WTC11 (cell line): ENCODE data around the gene OR2AE1.

Experiments used
- ELF4 ChIP-seq: sonication (generic); formaldehyde crosslinking; IDR thresholded peaks from 2 replicates; pipeline ENCODE4 v1.8.1; 2022; ENCODE audit warnings: low read depth, mild to moderate bottlenecking, moderate library complexity, missing genetic modification reagents
- ESRRA ChIP-seq: sonication (generic); formaldehyde crosslinking; IDR thresholded peaks from 2 replicates; pipeline ENCODE4 v1.8.1; 2022; ENCODE audit warnings: mild to moderate bottlenecking, missing genetic modification reagents, borderline replicate concordance
- IRF2 ChIP-seq: sonication (generic); formaldehyde crosslinking; IDR thresholded peaks from 2 replicates; pipeline ENCODE4 v1.8.0; 2022; ENCODE audit warnings: low read depth, missing genetic modification reagents, borderline replicate concordance
- MXD4 ChIP-seq: fragments of 250-450 bp; sonication (Bioruptor Pico); IDR thresholded peaks from 2 replicates; pipeline ENCODE4 v1.8.0; 2021; ENCODE audit warnings: mild to moderate bottlenecking, moderate library complexity, borderline replicate concordance
- NR2C2 ChIP-seq: sonication (generic); formaldehyde crosslinking; IDR thresholded peaks from 2 replicates; pipeline ENCODE4 v1.8.0; 2022; ENCODE audit warnings: mild to moderate bottlenecking, missing genetic modification reagents
- ZNF121 ChIP-seq: sonication (generic); formaldehyde crosslinking; IDR thresholded peaks from 2 replicates; pipeline ENCODE4 v1.8.0; 2023; ENCODE audit warnings: missing genetic modification reagents
- ZNF138 ChIP-seq: sonication (generic); formaldehyde crosslinking; conservative IDR thresholded peaks from 2 replicates; pipeline ENCODE4 v1.8.1; 2022; ENCODE audit warnings: mild to moderate bottlenecking, moderate library complexity, missing genetic modification reagents
- TF ChIP-seq, protein P1 (sequence below): fragments of 200-600 bp; IDR thresholded peaks from 2 replicates; pipeline ENCODE4 v1.8.0; 2022; ENCODE audit warnings: antibody characterized with exemption
- TF ChIP-seq, protein P2 (sequence below): sonication (generic); formaldehyde crosslinking; IDR thresholded peaks from 2 replicates; pipeline ENCODE4 v1.8.0; 2022; ENCODE audit warnings: mild to moderate bottlenecking, missing genetic modification reagents
- TF ChIP-seq, protein P3 (sequence below): sonication (generic); formaldehyde crosslinking; IDR thresholded peaks from 2 replicates; pipeline ENCODE4 v1.8.1; 2022; ENCODE audit warnings: missing genetic modification reagents, borderline replicate concordance

DNA sequence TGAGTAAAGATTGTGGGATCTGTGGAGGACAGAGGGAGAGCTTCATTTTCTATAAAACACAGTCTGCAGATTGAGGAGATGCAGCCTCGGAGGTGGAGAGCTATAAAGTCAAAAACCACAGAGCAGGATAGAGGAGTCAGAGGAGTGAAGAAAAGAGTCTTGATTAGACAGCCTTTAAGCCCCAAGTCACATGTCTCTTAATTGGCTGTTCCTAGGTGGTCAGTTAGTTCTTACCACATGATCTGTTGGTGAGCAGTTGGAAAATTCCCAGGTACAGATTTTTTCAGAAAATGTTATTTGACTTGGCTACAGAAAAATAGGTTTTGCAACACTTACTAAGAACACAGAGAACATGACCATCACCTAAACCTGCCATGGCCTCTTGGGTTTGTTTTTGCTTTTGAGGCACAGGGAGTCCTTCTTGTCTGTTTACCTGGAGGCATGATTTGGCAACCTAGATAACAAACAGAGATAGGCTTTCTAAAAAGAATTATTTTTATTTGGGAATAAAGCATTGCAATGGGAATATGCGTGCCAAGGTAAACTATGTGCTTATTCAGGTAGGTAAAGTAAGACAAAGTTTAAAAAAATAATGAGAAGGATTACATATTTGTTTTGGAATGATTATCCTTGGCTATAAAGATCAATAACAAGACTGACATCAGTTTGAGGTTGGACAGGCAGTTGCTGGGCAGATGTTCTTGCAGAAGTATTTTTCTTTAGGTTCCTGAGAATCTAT, 49.6 kb downstream of the OR2AE1 start:
- TF ChIP-seq, protein P1, sequence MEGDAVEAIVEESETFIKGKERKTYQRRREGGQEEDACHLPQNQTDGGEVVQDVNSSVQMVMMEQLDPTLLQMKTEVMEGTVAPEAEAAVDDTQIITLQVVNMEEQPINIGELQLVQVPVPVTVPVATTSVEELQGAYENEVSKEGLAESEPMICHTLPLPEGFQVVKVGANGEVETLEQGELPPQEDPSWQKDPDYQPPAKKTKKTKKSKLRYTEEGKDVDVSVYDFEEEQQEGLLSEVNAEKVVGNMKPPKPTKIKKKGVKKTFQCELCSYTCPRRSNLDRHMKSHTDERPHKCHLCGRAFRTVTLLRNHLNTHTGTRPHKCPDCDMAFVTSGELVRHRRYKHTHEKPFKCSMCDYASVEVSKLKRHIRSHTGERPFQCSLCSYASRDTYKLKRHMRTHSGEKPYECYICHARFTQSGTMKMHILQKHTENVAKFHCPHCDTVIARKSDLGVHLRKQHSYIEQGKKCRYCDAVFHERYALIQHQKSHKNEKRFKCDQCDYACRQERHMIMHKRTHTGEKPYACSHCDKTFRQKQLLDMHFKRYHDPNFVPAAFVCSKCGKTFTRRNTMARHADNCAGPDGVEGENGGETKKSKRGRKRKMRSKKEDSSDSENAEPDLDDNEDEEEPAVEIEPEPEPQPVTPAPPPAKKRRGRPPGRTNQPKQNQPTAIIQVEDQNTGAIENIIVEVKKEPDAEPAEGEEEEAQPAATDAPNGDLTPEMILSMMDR: no peak
- TF ChIP-seq ZNF121 (no peak), MXD4 (CRISPR knock-in tag) (no peak), ESRRA (no peak), IRF2 (CRISPR knock-in tag) (no peak), ELF4 (CRISPR knock-in tag) (no peak), ZNF138 (CRISPR knock-in tag) (no peak), NR2C2 (no peak)
- TF ChIP-seq, protein P2, sequence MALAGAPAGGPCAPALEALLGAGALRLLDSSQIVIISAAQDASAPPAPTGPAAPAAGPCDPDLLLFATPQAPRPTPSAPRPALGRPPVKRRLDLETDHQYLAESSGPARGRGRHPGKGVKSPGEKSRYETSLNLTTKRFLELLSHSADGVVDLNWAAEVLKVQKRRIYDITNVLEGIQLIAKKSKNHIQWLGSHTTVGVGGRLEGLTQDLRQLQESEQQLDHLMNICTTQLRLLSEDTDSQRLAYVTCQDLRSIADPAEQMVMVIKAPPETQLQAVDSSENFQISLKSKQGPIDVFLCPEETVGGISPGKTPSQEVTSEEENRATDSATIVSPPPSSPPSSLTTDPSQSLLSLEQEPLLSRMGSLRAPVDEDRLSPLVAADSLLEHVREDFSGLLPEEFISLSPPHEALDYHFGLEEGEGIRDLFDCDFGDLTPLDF (CRISPR knock-in tag): no peak
- TF ChIP-seq, protein P3, sequence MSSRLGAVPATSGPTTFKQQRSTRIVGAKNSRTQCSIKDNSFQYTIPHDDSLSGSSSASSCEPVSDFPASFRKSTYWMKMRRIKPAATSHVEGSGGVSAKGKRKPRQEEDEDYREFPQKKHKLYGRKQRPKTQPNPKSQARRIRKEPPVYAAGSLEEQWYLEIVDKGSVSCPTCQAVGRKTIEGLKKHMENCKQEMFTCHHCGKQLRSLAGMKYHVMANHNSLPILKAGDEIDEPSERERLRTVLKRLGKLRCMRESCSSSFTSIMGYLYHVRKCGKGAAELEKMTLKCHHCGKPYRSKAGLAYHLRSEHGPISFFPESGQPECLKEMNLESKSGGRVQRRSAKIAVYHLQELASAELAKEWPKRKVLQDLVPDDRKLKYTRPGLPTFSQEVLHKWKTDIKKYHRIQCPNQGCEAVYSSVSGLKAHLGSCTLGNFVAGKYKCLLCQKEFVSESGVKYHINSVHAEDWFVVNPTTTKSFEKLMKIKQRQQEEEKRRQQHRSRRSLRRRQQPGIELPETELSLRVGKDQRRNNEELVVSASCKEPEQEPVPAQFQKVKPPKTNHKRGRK (CRISPR knock-in tag): no peak
